ENCODE data around the gene DHX30.

DHX30 gene

DNA sequence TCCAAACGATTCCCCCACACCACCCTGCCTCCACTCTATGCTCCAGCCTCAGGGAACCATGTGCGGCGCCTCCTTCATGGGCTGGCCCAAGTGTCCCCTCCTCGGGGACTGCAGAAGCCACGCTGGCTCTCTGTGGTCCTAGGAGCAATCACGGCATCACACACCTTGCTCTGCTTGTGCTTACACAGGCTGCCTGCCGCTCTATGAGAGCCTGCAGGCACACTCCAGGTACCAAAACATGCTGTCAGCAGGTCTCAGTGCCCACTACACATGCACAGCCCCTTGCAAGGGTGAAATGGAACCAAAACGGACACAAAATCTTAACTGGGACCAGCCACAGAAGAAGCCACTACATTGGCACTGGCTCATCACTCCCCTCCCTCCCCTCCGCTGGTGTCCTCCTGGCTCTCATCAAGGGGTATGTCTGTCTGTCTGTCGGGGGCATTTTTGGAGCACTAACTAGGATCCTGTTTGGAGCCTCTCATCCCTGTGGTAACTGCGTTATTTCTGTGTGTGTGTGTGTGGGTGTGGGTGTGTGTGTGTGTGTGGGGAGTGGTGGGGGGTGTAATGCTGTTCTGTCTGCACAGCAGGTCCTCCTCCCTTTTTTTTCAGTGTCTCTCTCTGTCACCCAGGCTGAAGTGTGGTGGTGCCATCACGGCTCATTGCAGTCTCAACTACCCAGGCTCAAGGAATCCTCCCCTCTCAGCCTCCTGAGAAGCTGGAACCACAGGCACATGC lies 60.6 kb downstream of the DHX30 start:
- ChIA-PET CTCF (interaction anchor here (0.6 to 2.9 kb wide), 5 partner anchors 9 to 39 kb away, joined by 3 to 10 read pairs (median 3); no protein-coding TSS in a partner anchor), POLR2A (no interaction called here)
- TF ChIP-seq CTCF (IDR thresholded peaks at IDR 0.05; ENCODE audit: insufficient read depth, low read length, missing control alignments): no peak
- no peak for DNase-seq (ENCODE audit: low read depth, low spot score)
- H3K4me3 ChIP-seq (ENCODE audit: low read depth, low read length): no peak overlapping the region

DNA sequence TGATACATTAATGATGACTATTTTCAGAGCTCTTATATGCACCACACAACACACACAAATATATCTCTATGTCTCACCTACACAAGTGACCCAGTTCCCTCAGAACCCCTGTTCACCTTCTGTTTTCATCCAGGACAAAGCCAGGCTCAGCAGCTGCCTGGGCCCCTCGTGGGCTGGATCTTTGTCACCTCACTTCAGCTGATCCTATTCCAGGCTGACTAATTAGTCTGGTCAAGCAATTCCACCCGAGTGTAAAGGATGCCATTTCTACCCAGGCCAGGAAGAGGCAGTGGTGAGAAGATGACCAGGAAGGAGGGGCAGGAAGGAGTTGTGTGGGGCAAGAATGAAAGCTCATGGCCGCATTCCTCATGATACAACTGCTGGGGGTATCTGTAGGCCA lies 62.3 kb downstream of the DHX30 start:
- no peak for DNase-seq (ENCODE audit: low read depth, low spot score)
- ChIA-PET CTCF (interaction anchor here (1.1 to 2.3 kb wide), 6 partner anchors 10 to 292 kb away, joined by 3 to 12 read pairs (median 4); no protein-coding TSS in a partner anchor), POLR2A (interaction anchor here (0.6 kb wide), 1 partner anchor 29 kb away, joined by 5 read pairs; no protein-coding TSS in a partner anchor)
- no peak overlapping the region for H3K4me3 ChIP-seq (ENCODE audit: low read depth, low read length)
- TF ChIP-seq CTCF (IDR thresholded peaks at IDR 0.05; ENCODE audit: insufficient read depth, low read length, missing control alignments): no peak

DNA sequence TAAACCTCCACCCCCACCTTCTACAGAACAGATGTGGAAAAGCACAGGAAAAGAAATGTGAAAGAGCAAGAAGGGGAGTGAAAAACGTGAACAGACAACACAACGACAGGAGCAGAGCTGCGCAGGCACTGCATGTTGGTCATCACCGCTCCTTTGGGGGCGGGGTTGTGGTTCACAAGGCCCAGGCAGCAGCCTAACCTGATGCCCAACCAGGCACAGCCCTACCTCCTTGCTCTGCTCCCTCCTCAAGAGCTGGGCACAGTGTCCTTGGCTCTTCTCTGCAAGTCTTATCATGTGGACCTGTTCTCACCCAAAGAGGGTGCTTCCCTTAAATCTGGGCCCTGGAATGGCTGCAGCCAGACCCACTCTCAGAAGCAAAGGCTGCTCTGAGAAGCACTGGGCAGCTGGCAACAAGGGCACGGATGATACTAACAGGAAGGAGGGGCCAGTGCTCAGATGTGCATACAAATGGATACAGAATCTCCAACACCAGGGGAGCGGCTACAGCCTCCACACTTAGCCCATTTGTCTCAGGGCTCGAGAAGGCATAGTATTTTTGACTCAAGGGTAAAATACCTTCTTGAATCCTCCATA lies 64.6 kb downstream of the DHX30 start:
- POLR2A ChIA-PET: no interaction called here
- TF ChIP-seq CTCF (IDR thresholded peaks at IDR 0.05; ENCODE audit: insufficient read depth, low read length, missing control alignments): no peak
- no peak for DNase-seq (ENCODE audit: low read depth, low spot score)
- no peak overlapping the region for H3K4me3 ChIP-seq (ENCODE audit: low read depth, low read length)
- CTCF ChIA-PET: interaction anchor here (1.1 to 1.3 kb wide), 3 partner anchors 17 to 206 kb away, joined by 3 read pairs; no protein-coding TSS in a partner anchor

- H3K4me3 ChIP-seq (ENCODE audit: low read depth, low read length): no peak overlapping the region
- POLR2A ChIA-PET: no interaction called here
- CTCF ChIA-PET: no interaction called here
- TF ChIP-seq CTCF (IDR thresholded peaks at IDR 0.05; ENCODE audit: insufficient read depth, low read length, missing control alignments): no peak
- DNase-seq (ENCODE audit: low read depth, low spot score): no peak
Observed at GRCh38 chr3:47868306-47868705, 65.4 kb downstream of the DHX30 start.

DNA sequence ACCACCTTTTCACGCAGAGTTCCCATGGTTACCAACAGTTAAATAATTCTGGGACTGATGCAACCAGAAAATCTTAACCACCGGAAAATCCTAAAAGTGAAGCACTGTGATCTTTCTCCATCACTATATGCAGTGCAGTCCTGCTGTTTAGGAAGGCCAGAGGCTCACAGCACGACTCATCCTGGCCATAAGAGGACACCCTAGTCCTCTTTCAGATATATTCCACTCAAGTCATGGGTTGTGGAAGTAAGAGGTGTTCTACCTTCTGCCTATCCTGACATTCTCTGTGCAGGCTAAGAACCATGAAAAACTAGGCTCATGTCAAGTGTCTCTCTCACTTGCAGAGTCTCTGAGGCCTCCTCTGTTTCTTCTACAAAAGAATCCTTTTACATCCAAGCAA lies 67.2 kb downstream of the DHX30 start:
- ChIA-PET POLR2A (no interaction called here), CTCF (interaction anchor here (0.8 to 2.1 kb wide), 6 partner anchors 41 to 288 kb away, joined by 3 to 9 read pairs (median 4); no protein-coding TSS in a partner anchor)
- no peak overlapping the region for H3K4me3 ChIP-seq (ENCODE audit: low read depth, low read length)
- DNase-seq (ENCODE audit: low read depth, low spot score): no peak
- no peak for TF ChIP-seq CTCF (IDR thresholded peaks at IDR 0.05; ENCODE audit: insufficient read depth, low read length, missing control alignments)

GRCh38 chr3:47870702-47871260 lies 67.8 kb downstream of the DHX30 start:
- ChIA-PET CTCF (interaction anchor here (0.8 to 2.1 kb wide), 4 partner anchors 40 to 287 kb away, joined by 3 to 7 read pairs (median 4); no protein-coding TSS in a partner anchor), POLR2A (no interaction called here)
- no peak for DNase-seq (ENCODE audit: low read depth, low spot score)
- no peak overlapping the region for H3K4me3 ChIP-seq (ENCODE audit: low read depth, low read length)
- no peak for TF ChIP-seq CTCF (IDR thresholded peaks at IDR 0.05; ENCODE audit: insufficient read depth, low read length, missing control alignments)
